ENCODE data around the gene VPS4B.
A peak's percentile ranks its signal among the peaks of the same experiment; 100 is the strongest.
"Not testable (repeated sequence)": the region's sequence is repeated elsewhere in the genome, so short reads cannot be mapped to it uniquely, and the experiment has no call there.

Gene VPS4B

GRCh38 chr18:63368611-63369010, 53.7 kb downstream of the VPS4B start:
- no peak for DNase-seq (ENCODE audit: low read depth, low spot score)

DNA sequence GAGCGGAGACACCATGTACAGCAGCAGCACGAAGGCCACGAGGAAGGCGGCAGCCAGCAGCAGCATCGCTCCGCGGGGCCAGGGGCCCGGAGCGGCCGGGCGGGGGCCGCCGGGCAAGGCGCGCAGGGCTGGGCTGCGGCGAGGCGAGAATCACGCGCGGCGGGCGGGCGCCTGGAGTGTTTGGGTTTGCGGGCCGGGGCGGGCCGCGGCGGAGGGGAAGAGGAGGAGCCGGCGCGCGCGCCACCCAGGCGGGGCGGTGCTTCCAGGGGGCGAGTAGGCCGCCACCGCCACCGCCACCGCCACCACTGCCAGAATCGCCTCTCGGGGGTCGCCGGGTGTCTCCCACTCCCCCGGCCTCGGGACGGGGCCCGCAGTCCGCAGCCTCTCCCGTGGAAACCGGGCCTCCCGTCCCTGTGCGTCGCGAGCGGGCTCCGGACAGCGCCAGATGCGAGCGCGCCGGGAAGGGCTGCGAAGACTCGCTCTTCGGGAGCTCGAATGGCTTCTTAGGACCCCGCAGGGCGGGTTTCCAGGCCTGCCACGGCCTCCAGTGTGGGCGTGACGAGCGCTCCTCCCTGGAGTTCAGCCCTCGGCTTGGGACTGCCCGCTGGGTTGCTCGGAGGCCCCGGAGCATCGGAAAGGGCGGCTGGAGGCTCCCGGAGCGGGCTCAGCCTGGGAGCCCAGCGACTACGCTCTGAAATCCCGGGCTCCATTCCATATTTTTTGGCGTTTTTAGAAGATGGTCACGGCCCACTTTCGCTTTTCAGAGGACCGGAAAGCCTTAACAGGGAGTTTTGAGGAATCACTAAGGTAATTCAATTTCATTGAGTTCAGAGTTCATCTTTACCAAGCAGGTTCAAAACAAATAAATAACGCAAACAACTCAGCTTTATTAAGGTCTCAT, 55.0 kb downstream of the VPS4B start, which contains the start of gene KDSR:
KDSR (minus strand) TSS at position 154 of the 901 bp plus-strand sequence; CDS start at position 66, 88 bp downstream.
- peak; percentile 100 for DNase-seq (ENCODE audit: low read depth, low spot score)

DNA sequence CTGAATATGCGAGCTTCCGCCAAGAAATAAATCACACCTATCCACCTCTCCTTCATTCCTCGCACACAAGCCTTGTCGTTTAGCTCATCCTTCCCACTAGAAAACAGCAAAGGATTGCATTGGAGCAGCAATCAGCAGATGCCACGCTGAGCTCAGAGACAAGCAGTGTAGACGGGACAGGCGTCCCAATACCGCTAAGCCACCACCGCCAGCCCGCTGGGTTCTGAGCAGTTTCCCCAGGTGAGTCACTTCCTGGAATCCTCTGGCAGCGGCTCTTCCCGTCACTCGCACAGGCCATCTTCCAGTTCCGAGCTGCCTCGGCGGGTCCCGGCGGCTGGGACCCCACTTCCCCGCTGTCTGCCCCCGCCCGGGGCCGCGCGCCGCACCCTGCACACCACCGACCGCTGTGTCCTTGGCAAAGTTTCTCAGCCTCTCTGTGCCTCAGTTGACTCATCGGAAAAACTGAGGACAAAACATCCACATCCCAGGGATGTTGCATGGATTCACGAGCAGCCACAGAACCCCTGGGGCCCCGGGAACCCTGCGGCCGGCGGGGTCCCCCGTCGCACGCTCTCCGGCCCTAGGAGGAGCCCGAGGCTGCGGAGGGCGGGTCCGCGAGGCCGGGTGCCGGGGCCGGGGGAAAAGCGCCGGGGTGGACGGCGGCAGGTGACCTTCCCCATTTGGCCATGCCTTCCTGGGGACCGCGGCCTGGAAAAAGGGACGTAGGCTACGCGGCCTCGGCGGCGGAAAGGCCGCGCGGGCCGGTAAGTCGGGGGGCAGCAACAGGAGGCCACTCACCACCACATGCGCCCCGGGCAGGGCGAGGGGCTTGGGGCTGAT, 55.8 kb downstream of the VPS4B start:
- peak; percentile 83 for DNase-seq (ENCODE audit: low read depth, low spot score)

DNA sequence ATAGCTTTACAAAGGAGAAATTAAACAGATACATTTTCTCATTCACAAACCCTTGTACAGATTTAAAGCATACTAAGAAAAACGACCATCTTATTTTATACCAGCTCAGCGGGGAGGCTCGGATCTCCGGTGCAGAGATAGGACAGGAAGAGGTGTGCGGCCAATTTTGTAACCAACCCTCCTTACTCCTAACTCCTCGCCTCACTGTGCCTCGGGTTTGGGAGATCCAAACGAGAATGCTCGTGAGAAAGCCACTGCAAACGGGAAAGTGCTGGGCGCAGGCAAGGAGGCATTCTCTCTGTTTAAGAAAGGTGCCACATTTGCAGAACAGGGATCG, 56.4 kb downstream of the VPS4B start:
- DNase-seq (ENCODE audit: low read depth, low spot score), result no peak

GRCh38 chr18:63363951-63364350, 58.3 kb downstream of the VPS4B start:
- DNase-seq (ENCODE audit: low read depth, low spot score), result no peak

- DNase-seq (ENCODE audit: low read depth, low spot score), result not testable (repeated sequence)
These were observed 58.9 kb downstream of the VPS4B start for GRCh38 chr18:63363420-63363819.

DNA sequence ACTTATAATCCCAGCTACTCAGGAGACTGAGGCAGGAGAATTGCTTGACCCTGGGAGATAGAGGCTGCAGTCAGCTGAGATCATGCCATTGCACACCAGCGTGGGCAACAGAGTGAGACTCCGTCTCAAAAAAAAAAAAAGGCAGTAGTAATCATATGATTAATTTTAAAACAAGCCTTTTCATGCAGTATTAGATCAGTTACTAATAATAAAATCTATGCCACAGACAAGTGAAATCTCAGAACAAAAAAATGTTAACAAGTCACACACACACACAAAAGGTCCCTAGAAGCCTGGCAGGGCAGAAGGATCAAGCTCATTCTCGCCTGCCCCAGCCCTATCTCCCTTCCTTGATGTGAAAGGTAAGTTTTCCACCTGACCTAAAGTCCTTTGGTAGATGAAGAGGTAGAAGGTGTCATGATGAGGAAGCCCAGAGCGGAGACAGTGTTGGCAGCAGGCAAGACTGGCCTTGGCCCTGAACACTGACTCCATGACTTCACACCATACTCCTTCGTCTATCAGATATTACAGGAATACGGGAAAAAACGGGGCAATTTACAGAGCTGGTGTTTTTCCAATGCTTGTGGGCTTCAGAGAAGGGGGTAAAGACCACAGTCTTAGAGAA, 65.9 kb downstream of the VPS4B start:
- DNase-seq (ENCODE audit: low read depth, low spot score), result no peak

DNA sequence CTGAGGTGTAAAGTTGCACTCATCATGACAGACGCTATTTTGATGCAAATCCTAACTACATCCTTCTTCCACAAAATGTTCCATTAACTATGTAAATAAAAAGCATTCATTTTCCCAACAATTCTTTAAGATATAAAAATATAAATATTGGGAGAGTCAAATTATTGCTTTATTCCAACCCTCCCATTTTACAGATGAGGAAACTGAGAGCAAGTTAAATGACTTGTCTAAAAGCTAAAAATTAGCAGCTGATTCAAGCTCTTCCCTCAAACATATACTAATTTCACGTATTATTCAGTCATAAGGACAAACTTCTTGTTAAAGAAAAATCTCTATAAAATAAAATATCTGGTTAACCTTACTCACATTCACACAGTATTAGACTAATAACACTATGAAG, 72.0 kb downstream of the VPS4B start:
- no peak for DNase-seq (ENCODE audit: low read depth, low spot score)

- no peak for DNase-seq (ENCODE audit: low read depth, low spot score)
These were observed 73.7 kb downstream of the VPS4B start for GRCh38 chr18:63348508-63349136.

DNA sequence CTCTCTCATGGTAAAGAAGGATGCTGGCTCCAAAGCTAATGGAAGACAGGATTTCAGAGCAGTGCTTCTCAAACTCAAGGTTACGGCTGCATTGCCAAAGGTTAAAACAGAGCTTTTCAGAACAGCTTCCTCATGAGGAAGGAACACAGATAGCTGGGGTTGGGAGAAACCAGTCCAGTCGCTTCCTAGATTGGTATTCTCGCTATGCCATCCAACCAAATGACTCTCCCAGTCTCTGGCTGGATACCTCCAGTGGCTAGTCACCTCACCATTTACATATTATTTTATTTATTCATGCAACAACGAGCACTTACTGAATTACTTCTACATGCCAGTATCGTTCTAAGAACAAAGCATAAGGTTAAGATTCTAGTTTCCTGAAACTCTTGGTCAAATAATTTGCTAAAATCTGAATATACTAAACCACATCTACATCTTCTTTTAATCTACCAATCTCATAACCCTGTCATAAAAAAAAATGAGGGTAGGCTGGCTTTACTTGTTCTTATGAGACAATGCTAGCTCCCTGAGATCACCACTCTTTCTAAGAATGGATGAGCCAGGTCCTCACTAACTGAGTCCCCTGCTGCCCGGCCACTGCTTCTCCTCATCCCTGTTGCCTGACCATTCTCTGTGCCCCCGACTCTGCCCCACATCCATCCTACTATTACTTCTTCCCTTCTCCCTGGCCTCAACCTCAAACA, 75.6 kb downstream of the VPS4B start:
- peak; percentile 57 for DNase-seq (ENCODE audit: low read depth, low spot score)

GRCh38 chr18:63346031-63346430, 76.2 kb downstream of the VPS4B start:
- no peak for DNase-seq (ENCODE audit: low read depth, low spot score)

- DNase-seq (ENCODE audit: low read depth, low spot score), result no peak
These were observed 77.4 kb downstream of the VPS4B start for GRCh38 chr18:63344918-63345317.

- no peak for DNase-seq (ENCODE audit: low read depth, low spot score)
These were observed 78.0 kb downstream of the VPS4B start for GRCh38 chr18:63344263-63344662.

DNA sequence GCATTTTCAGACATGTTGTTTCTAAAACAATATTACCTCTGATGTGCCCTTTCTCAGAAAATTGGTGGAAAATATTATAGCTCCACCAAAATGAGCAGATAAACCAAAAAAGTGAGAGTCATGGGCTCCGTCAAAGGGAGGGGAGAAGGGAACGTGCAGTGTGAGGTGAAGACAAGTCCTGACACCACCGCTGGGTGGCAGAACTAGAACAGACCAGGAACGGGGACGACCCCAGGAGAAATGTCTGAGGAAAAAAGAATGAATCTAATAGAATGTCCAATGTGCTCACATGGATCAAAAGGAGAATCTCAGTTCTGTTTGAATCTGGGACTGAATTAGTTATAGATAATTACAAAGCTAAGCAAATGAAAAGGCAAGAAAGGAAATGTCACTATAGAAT, 80.1 kb downstream of the VPS4B start:
- DNase-seq (ENCODE audit: low read depth, low spot score), result peak; percentile 61

DNA sequence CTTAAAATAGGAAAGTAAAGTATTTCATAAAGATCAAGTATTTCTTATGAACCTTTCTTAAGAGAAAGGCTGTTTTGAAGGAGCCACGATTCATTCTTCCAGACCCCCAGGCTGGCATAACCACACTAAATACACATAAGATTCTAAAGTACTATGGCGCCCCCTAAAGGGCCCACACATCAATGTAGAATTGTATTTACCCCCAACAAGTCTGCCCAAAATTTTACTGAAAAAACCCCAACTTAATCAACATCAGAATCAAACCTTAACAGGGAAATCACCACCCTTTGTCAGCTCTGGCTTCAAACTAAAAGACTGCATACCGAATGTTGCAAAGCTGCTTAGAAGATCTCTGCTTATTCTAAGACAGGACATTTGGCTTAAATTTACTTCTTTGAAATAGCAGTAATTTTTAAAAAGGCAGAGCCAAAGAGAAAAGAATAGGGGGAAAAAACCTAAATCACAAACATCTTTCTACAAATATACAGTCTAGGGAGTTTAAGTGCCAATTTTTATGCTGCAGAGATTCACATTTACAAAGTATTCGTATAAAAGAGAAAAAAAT, 82.3 kb downstream of the VPS4B start:
- peak; percentile 56 for DNase-seq (ENCODE audit: low read depth, low spot score)
